Heart left ventricle (tissue), 16 donors: ENCODE data around the gene HOXD9. TPM values are rescaled to one million over a fixed set of nuclear protein-coding genes. Genes with fewer than 3 reads are reported as not detected.

Experiments
- ATAC-seq, 4 donors: fragments of 200-7000 bp; cut with Tn5 transposase; one replicate each; pipeline ENCODE4 v1.9.1; 2020 to 2022; ENCODE audit warnings: moderate library complexity in 4 of 4, mild to moderate bottlenecking in 3 of 4, moderate number of reproducible peaks in 1 of 4
- DNase-seq, 5 donors: peaks; one replicate each; pipeline ENCODE4 v3.0.0-alpha.2; 2020
- H3K27ac ChIP-seq, 12 donors: fragments of 200-600 bp; sonication (generic) in 4 of 12; one replicate each; pipeline versions ENCODE4 v1.5.0 to v1.8.0; 2016 to 2022; ENCODE audit warnings: mild to moderate bottlenecking in 2 of 12
- H3K27me3 ChIP-seq, 9 donors: fragments of 200-600 bp; sonication (generic) in 2 of 9; one replicate each; pipeline versions ENCODE4 v1.5.1 to v1.8.0; 2016 to 2022; ENCODE audit warnings: mild to moderate bottlenecking in 3 of 9
- H3K36me3 ChIP-seq, 9 donors: fragments of 200-600 bp; sonication (generic) in 2 of 9; one replicate each; pipeline versions ENCODE4 v1.5.0 to v1.8.0; 2018 to 2022; ENCODE audit warnings: mild to moderate bottlenecking in 2 of 9
- H3K4me1 ChIP-seq, 12 donors: fragments of 200-600 bp; sonication (generic) in 4 of 12; one replicate each; pipeline versions ENCODE4 v1.5.0 to v1.8.0; 2016 to 2022; ENCODE audit warnings: mild to moderate bottlenecking in 3 of 12
- H3K4me3 ChIP-seq, 12 donors: fragments of 200-600 bp; sonication (generic) in 4 of 12; one replicate each; pipeline versions ENCODE4 v1.5.0 to v1.8.0; 2017 to 2022; ENCODE audit warnings: mild to moderate bottlenecking in 9 of 12, moderate library complexity in 4 of 12
- H3K9me3 ChIP-seq, 12 donors: fragments of 200-600 bp; sonication (generic) in 4 of 12; one replicate each; pipeline versions ENCODE4 v1.5.0 to v1.8.0; 2016 to 2022; ENCODE audit warnings: mild to moderate bottlenecking in 1 of 12
- POLR2A ChIP-seq, 2 donors: fragments of 450-650 bp; IDR thresholded peaks; one replicate each; pipeline ENCODE4 v1.6.1; 2017; ENCODE audit warnings: antibody characterized with exemption in 2 of 2, mild to moderate bottlenecking in 2 of 2, moderate library complexity in 2 of 2
- WGBS, 4 donors: extraction: QIAGEN DNeasy Blood & Tissue Kit in 2 of 4; methylation state at CpG; one replicate each; pipeline versions ENCODE4 v1.1.5 to v1.1.7; 2013 to 2018; 5-methylcytosine and 5-hydroxymethylcytosine counted together
- intact Hi-C, 10 donors: fragments of 100-400 bp; cut with DNase I; formaldehyde crosslinking; loops; one replicate each; pipeline versions ENCODE4 v1.11.1 to v1.14.2; 2022
- long read RNA-seq, 3 donors: library from polyadenylated mRNA; unstranded; transcript quantifications; one replicate each; pipeline ENCODE4 v2.0.0, GENCODE V29; 2020 to 2021
- polyA plus RNA-seq, 2 donors: library from polyadenylated mRNA; stranded (reverse); fragments of 200-250 nt; gene quantifications; one replicate each; pipeline ENCODE4 v1.2.3, GENCODE V29; 2013
- total RNA-seq, 9 donors: library from RNA; depleted of rRNA in 2 of 9; stranded (reverse); fragments of >200 nt in 2 of 9; fragmentation: NEBNext Ultra II Directional in 3 of 9; extraction: Animal tissue kit (Norgen Biotek cat#: 25700) in 3 of 9; gene quantifications; one replicate each; pipeline versions ENCODE4 v1.1.0 to v1.2.4, GENCODE V29; 2016 to 2023
- TF ChIP-seq, protein P1 (sequence below), 12 donors: fragments of 200-600 bp; sonication (generic) in 4 of 12; IDR thresholded peaks; one replicate each; pipeline versions ENCODE4 v1.5.0 to v1.8.0; 2018 to 2022; ENCODE audit warnings: antibody characterized with exemption in 12 of 12, mild to moderate bottlenecking in 5 of 12
- donor health status: ischemic (EF 13 %, LVEDD 7.1; RV severe dilation, severe dysfunction).
- donor health status: healthy with polysubstance abuse.
- donor health status: DM: no; HTN: yes; CAD: no.
- donor health status: DM: no; HTN: no; CAD: no.
- donor health status: ischemic (EF 25% LVEDD 6.9; RV normal size, moderate dysfunction).
- donor health status: ischemic (EF 25% LVEDD 5.7; RV mildly dilated, moderate dysfunction).
- donor health status: healthy.
- donor health status: DM: yes; HTN: yes; CAD: no.
- donor health status: ischemic (EF 35%, LVEDD 5.7; RV mildly dilated, moderate dysfunction).
- donor health status: nonischemic (EF 11% LVEDD 7.7; RV severe dilation, severe dysfunction).
- donor health status: DM: yes; HTN: yes; CAD: no.
- donor health status: PGD.
- donor health status: ischemic (EF 29% LVEDD 5.4; RV normal size, mild dysfunction).
- donor health status: nonischemic (EF 23%, LVEDD 6.1; RV moderate dilation, normal function).

Gene HOXD9
- total RNA-seq (under 1 TPM in 2 of 9 donors, not detected in 7; 0.40 to 0.43 TPM), polyA plus RNA-seq (under 1 TPM in 1 of 2 donors, not detected in 1; 0.23 TPM)
- long read RNA-seq, donor 1 = 0 reads
- long read RNA-seq, donor 2 = 0 reads
- long read RNA-seq, donor 3 = 0 reads

DNA sequence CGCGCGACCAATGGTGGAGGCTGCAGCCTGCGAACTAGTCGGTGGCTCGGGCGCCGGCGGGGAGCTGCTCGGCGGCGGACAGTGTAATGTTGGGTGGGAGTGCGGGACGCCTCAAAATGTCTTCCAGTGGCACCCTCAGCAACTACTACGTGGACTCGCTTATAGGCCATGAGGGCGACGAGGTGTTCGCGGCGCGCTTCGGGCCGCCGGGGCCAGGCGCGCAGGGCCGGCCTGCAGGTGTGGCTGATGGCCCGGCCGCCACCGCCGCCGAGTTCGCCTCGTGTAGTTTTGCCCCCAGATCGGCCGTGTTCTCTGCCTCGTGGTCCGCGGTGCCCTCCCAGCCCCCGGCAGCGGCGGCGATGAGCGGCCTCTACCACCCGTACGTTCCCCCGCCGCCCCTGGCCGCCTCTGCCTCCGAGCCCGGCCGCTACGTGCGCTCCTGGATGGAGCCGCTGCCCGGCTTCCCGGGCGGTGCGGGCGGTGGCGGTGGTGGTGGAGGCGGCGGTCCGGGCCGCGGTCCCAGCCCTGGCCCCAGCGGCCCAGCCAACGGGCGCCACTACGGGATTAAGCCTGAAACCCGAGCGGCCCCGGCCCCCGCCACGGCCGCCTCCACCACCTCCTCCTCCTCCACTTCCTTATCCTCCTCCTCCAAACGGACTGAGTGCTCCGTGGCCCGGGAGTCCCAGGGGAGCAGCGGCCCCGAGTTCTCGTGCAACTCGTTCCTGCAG, at the start of gene HOXD9:
TSS of gene HOXD9 (plus strand) at position 37 of the 728 bp plus-strand sequence. CDS start at position 87, 50 bp downstream.
- H3K9me3 ChIP-seq = no peaks in the 10 kb centered on the region
- peak within 1 kb of the TSS in 1 of 12 donors; percentile 46 for H3K27ac ChIP-seq
- H3K36me3 ChIP-seq = no peaks in the 10 kb centered on the region
- H3K27me3 ChIP-seq = peaks cover 77 to 100% (median 98%) of the 10 kb centered on the region in 9 donors
- H3K4me1 ChIP-seq = peaks cover 0 to 31% (median 15%) of the 10 kb centered on the region in 12 donors
- WGBS, 4 donors = 1 to 2% (median 2%) methylated on average over 34 to 84 of the region's 84 CpGs
- TF ChIP-seq, protein P1, sequence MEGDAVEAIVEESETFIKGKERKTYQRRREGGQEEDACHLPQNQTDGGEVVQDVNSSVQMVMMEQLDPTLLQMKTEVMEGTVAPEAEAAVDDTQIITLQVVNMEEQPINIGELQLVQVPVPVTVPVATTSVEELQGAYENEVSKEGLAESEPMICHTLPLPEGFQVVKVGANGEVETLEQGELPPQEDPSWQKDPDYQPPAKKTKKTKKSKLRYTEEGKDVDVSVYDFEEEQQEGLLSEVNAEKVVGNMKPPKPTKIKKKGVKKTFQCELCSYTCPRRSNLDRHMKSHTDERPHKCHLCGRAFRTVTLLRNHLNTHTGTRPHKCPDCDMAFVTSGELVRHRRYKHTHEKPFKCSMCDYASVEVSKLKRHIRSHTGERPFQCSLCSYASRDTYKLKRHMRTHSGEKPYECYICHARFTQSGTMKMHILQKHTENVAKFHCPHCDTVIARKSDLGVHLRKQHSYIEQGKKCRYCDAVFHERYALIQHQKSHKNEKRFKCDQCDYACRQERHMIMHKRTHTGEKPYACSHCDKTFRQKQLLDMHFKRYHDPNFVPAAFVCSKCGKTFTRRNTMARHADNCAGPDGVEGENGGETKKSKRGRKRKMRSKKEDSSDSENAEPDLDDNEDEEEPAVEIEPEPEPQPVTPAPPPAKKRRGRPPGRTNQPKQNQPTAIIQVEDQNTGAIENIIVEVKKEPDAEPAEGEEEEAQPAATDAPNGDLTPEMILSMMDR (IDR thresholded peaks at IDR 0.05) = no peak
- TF ChIP-seq POLR2A (IDR thresholded peaks at IDR 0.05) = no peak
- intact Hi-C loops = loop anchor here in 3 of 10 donors (10.0 kb wide), 1 partner anchor 692 kb away; no protein-coding TSS in a partner anchor
- peak within 1 kb of the TSS; percentile 17 to 55 (median 44) for H3K4me3 ChIP-seq
- DNase-seq (no peak), ATAC-seq (no peak)

DNA sequence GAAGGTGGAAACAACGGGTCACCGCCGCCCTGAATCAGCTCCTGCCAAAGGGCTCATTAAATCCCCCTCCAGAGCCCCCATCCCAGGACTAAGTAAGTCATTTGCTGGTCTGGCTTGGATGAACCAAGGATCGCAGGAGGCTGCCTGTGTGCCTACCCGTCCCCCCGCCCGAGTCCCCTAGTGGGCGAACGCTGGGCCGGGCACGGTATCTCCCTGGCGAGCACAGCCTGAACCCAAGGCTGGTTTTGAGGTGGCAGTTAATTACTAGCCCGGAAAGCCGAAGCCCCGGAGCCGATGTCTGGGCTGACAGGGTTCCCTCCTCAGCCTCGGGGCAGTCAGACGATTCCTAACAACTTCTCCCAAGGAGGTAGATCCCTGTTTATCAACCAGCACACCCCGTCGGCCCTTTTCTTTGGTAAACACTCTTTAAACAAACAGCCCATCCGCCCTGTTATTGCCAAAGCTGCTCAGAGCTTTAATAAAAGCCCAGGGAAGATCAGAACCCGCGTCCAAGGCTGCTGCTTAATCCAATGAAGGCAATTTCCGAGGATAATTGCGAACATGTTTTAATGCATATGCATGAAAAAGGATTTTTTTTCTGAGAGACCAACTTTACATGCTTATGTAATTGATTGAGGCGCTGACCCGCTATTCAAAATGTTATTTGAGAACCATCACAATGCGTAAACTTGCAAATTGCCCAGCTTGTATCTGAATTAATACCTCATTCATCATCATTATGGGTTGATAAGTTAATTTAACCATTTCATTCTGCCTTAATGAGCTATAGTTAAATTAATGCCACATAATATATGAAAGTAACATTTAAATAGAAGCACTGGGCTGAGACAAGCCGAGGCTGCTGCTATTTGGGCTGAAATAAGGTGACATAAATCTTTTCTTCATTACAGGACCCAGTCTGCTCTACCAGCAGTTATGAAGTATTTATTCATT, 49.3 kb upstream of the HOXD9 start:
- DNase-seq = no peak
- Histone ChIP-seq H3K4me1 (peaks cover 0 to 20% (median under 1%) of the 10 kb centered on the region in 12 donors), H3K27me3 (peaks cover 77 to 100% (median 99%) of the 10 kb centered on the region in 9 donors), H3K36me3 (no peaks in the 10 kb centered on the region), H3K4me3 (no peak overlapping the region), H3K27ac (no peak overlapping the region), H3K9me3 (no peaks in the 10 kb centered on the region)
- no peak for TF ChIP-seq POLR2A (IDR thresholded peaks at IDR 0.05)
- TF ChIP-seq, protein P1 (IDR thresholded peaks at IDR 0.05) = no peak
- no peak for ATAC-seq
- 10 to 12% (median 11%) methylated on average over 15 to 29 of the region's 29 CpGs for WGBS, 4 donors
- intact Hi-C loops = loop anchor here in 1 of 10 donors (10.0 kb wide), 1 partner anchor 68 kb away; the partner anchor contains the start of gene LNPK

DNA sequence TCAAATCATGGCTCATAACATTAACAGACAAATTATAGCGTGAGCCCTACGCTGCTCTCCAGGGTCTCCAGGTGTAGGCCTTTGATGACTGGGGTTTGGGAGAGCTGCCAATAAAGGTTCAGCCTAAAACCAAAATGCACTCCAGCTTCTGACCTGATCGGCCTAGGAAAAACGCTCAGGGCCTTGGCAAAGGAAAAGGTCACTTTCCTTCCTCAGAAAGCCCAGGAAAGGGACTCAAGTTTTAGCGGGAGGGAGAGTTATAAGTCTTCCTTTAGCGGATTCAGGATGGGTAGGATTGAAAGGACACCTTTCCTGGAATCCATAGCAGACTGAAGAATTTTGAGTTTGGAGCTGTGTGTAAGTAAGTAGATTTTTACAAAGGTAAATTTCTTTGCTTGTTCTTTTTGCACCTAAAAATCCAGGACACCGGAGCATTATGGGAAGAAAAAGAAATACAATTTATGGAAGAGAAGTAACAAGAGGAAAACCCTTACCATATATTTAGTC, 47.5 kb upstream of the HOXD9 start:
- Histone ChIP-seq H3K27me3 (peaks cover 80 to 100% (median 99%) of the 10 kb centered on the region in 9 donors), H3K27ac (no peak overlapping the region), H3K4me3 (no peak overlapping the region), H3K9me3 (no peaks in the 10 kb centered on the region), H3K4me1 (peaks cover 0 to 25% (median 4%) of the 10 kb centered on the region in 12 donors), H3K36me3 (no peaks in the 10 kb centered on the region)
- DNase-seq (no peak), ATAC-seq (no peak)
- whole genome bisulfite sequencing, 4 donors = 40 to 52% (median 41%) methylated on average over 7 of the region's 7 CpGs
- TF ChIP-seq, protein P1 (IDR thresholded peaks at IDR 0.05) = no peak
- no peak for TF ChIP-seq POLR2A (IDR thresholded peaks at IDR 0.05)
- intact Hi-C loops = loop anchor here in 1 of 10 donors (10.0 kb wide), 1 partner anchor 70 kb away; the partner anchor contains the start of gene LNPK
